Endothelial cell of umbilical vein (primary cell): ENCODE results near the gene KCNMA1. TPM values are rescaled to one million over a fixed set of nuclear protein-coding genes. Genes with fewer than 3 reads are reported as not detected.

Source experiments
- BruUV-seq: library from RNA; stranded (reverse); fragments of 400-500 nt; replicated peaks from 2 replicates; lab custom pipeline; 2021; lab: Mats Ljungman, UMichigan
- CTCF ChIA-PET: fragments of 300-600, 350-600 bp; sonication (Branson Sonifier 250); formaldehyde crosslinking; loops from one replicate; lab custom pipeline; 2021; ENCODE audit warnings: antibody characterized with exemption, inconsistent platforms; lab: Charles Lee
- POLR2A ChIA-PET: fragments of 300-600, 350-600 bp; sonication (Branson Sonifier 250); formaldehyde crosslinking; loops from one replicate; lab custom pipeline; 2021; ENCODE audit warnings: antibody characterized with exemption, inconsistent platforms; lab: Charles Lee
- DNase-seq: peaks from one replicate; pipeline ENCODE4 v3.0.0-alpha.2; 2011; ENCODE audit warnings: low read depth, low spot score
- FAIRE-seq: peaks from 2 replicates; lab custom pipeline; 2011; peaks lifted over from hg19 to GRCh38; lab: Jason Lieb, UNC
- H2AFZ ChIP-seq: 2 replicates; pipeline ENCODE4 v1.6.0; 2012; ENCODE audit warnings: low read depth, low read length, control low read depth, inconsistent platforms
- H3K27ac ChIP-seq: 2 replicates; pipeline ENCODE4 v1.5.1; 2011; ENCODE audit warnings: low read depth, mild to moderate bottlenecking, control low read depth, low read length, moderate library complexity; ENCODE audit not compliant: insufficient read depth
- H3K27me3 ChIP-seq, 2 experiments: 2 replicates each; pipeline versions ENCODE4 v1.6.0 to v1.6.1; 2011; ENCODE audit warnings: low read length in 2 of 2, mixed read lengths in 1 of 2; ENCODE audit not compliant: control insufficient read depth in 2 of 2, insufficient read depth in 2 of 2
- H3K36me3 ChIP-seq, 2 experiments: 2 replicates in 1 of 2; 3 replicates in 1 of 2; pipeline ENCODE4 v1.5.1; 2011; ENCODE audit warnings: low read length in 2 of 2, mild to moderate bottlenecking in 1 of 2, moderate library complexity in 1 of 2; ENCODE audit not compliant: control insufficient read depth in 2 of 2, insufficient read depth in 2 of 2; ENCODE audit errors: extremely low read depth in 1 of 2
- H3K4me1 ChIP-seq: 3 replicates; pipeline ENCODE4 v1.5.1; 2011; ENCODE audit warnings: mild to moderate bottlenecking, low read length; ENCODE audit not compliant: control insufficient read depth, insufficient read depth; ENCODE audit errors: extremely low read depth
- H3K4me2 ChIP-seq: 2 replicates; pipeline ENCODE4 v1.6.1; 2011; ENCODE audit warnings: low read length, control low read depth, mixed read lengths; ENCODE audit not compliant: insufficient read depth
- H3K4me3 ChIP-seq, 3 experiments: fragments of 200-600 bp in 1 of 3; sonication (generic), shearing (Covaris generic) in 1 of 3; replicated peaks in 1 of 3; 2 replicates each; pipeline ENCODE4 v1.5.1; 2011 to 2016; ENCODE audit warnings: control low read depth in 3 of 3, low read length in 3 of 3, mild to moderate bottlenecking in 2 of 3, inconsistent platforms in 1 of 3, low read depth in 1 of 3, moderate library complexity in 1 of 3; ENCODE audit not compliant: insufficient read depth in 1 of 3
- H3K79me2 ChIP-seq: 2 replicates; pipeline ENCODE4 v1.6.0; 2012; ENCODE audit warnings: low read length, inconsistent platforms; ENCODE audit not compliant: control insufficient read depth, insufficient read depth
- H3K9ac ChIP-seq: replicated peaks from 2 replicates; pipeline ENCODE3; 2011; ENCODE audit warnings: low read length, control low read depth; ENCODE audit not compliant: insufficient read depth; ENCODE audit errors: extremely low read depth
- H3K9me1 ChIP-seq: replicated peaks from 3 replicates; pipeline ENCODE4 v1.6.0; 2011; ENCODE audit warnings: mild to moderate bottlenecking, low read length; ENCODE audit not compliant: control insufficient read depth, insufficient read depth; ENCODE audit errors: extremely low read depth
- H3K9me3 ChIP-seq: replicated peaks from 2 replicates; pipeline ENCODE4 v1.5.1; 2012; ENCODE audit warnings: low read length, inconsistent platforms; ENCODE audit not compliant: control insufficient read depth, insufficient read depth
- H4K20me1 ChIP-seq: replicated peaks from 2 replicates; pipeline ENCODE3; 2011; ENCODE audit warnings: mild to moderate bottlenecking, low read length; ENCODE audit not compliant: control insufficient read depth, insufficient read depth; ENCODE audit errors: extremely low read depth
- CTCF ChIP-seq, 2 donors: IDR thresholded peaks; 1 replicate in 1 of 2; 2 replicates in 1 of 2; pipeline ENCODE4 v1.5.1; 2011; ENCODE audit warnings: low read length in 2 of 2, mild to moderate bottlenecking in 2 of 2, moderate library complexity in 2 of 2, control low read depth in 1 of 2, inconsistent platforms in 1 of 2, low read depth in 1 of 2; ENCODE audit not compliant: insufficient read depth in 1 of 2; ENCODE audit errors: extremely low read depth in 1 of 2
- EZH2 ChIP-seq: IDR thresholded peaks from 2 replicates; pipeline ENCODE4 v1.6.1; 2012; ENCODE audit warnings: borderline replicate concordance, low read depth, mild to moderate bottlenecking, moderate library complexity, low read length, inconsistent platforms; ENCODE audit not compliant: severe bottlenecking
- FOS ChIP-seq: IDR thresholded peaks from 2 replicates; pipeline ENCODE4 v1.6.1; 2011; ENCODE audit warnings: mild to moderate bottlenecking, low read length, moderate library complexity, borderline replicate concordance; ENCODE audit not compliant: insufficient read depth
- GATA2 ChIP-seq: IDR thresholded peaks from 2 replicates; pipeline ENCODE4 v1.7.0; 2011; ENCODE audit warnings: low read depth, mild to moderate bottlenecking, moderate library complexity, mixed read lengths, low read length; ENCODE audit not compliant: insufficient read length, insufficient read depth
- JUN ChIP-seq: IDR thresholded peaks from 2 replicates; pipeline ENCODE4 v1.6.1; 2011; ENCODE audit warnings: borderline replicate concordance, low read depth; ENCODE audit not compliant: insufficient read length, insufficient read depth
- MYC ChIP-seq: IDR thresholded peaks from one replicate; pipeline ENCODE4 v1.6.1; 2011; ENCODE audit warnings: mild to moderate bottlenecking, low read depth, low read length
- POLR2A ChIP-seq: IDR thresholded peaks from 2 replicates; pipeline ENCODE4 v1.6.1; 2012; ENCODE audit warnings: low read depth, mild to moderate bottlenecking, control low read depth, low read length
- POLR2AphosphoS5 ChIP-seq: IDR thresholded peaks from 2 replicates; pipeline ENCODE4 v1.6.1; 2012; ENCODE audit warnings: low read depth, mild to moderate bottlenecking, control low read depth, low read length, moderate library complexity; ENCODE audit not compliant: insufficient read depth
- dilution Hi-C: fragments of 300-500 bp; cut with MboI; formaldehyde crosslinking; loops from one replicate; pipeline ENCODE4 v1.15.0; 2019; ENCODE audit warnings: low sequenced_read_pairs; ENCODE audit not compliant: extremely low pct_ligation_motif_present
- intact Hi-C: fragments of 100-400 bp; cut with micrococcal nuclease; formaldehyde crosslinking; loops from one replicate; pipeline ENCODE4 v1.10.0; 2022
- polyA plus RNA-seq, 4 experiments: library from polyadenylated mRNA; depleted of rRNA in 3 of 4; stranded (reverse) in 3 of 4; unstranded in 1 of 4; fragments of >200 nt; gene quantifications; 2 replicates each; pipeline versions ENCODE4 v1.2.1 to v1.2.3, GENCODE V29; 2011 to 2012; ENCODE audit warnings: missing spikeins in 1 of 4
- total RNA-seq: library from RNA; stranded (reverse); gene quantifications from 2 replicates; pipeline ENCODE4 v1.2.3, GENCODE V29; 2021
- TF ChIP-seq, protein P1 (sequence below): IDR thresholded peaks from 2 replicates; pipeline ENCODE4 v1.6.1; 2011; ENCODE audit not compliant: insufficient read depth, insufficient read length

KCNMA1 gene
- total and polyA plus RNA-seq, 2 donors (not counting 3 experiments of a cell fraction or from before 2014, with no cell fraction given) = 0.10 to 0.82 TPM

GRCh38 chr10:76920581-76920980 is 717.0 kb downstream of the KCNMA1 start:
- H4K20me1 ChIP-seq = no peaks in the 10 kb centered on the region
- H3K4me2 ChIP-seq = no peak overlapping the region
- intact Hi-C loops (no loop called here), dilution Hi-C loops (no loop called here)
- POLR2A ChIA-PET = no interaction called here
- no peak overlapping the region for H3K4me3 ChIP-seq
- TF ChIP-seq, protein P1, sequence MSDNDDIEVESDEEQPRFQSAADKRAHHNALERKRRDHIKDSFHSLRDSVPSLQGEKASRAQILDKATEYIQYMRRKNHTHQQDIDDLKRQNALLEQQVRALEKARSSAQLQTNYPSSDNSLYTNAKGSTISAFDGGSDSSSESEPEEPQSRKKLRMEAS = no peak
- no peak for TF ChIP-seq EZH2
- H2AFZ ChIP-seq = no peak overlapping the region
- H3K36me3 ChIP-seq = no peaks in the 10 kb centered on the region
- no peaks in the 10 kb centered on the region for H3K9me3 ChIP-seq
- H3K27ac ChIP-seq = no peak overlapping the region
- DNase-seq (no peak), FAIRE-seq (no peak)
- BruUV-seq = no TSS peak
- no peaks in the 10 kb centered on the region for H3K9me1 ChIP-seq
- CTCF ChIA-PET = no interaction called here
- no peaks in the 10 kb centered on the region for H3K79me2 ChIP-seq
- no peaks in the 10 kb centered on the region for H3K4me1 ChIP-seq
- H3K9ac ChIP-seq = no peak overlapping the region
- no peaks in the 10 kb centered on the region for H3K27me3 ChIP-seq

GRCh38 chr10:76918106-76918505 is 719.5 kb downstream of the KCNMA1 start:
- DNase-seq (no peak), FAIRE-seq (no peak)
- H3K27ac ChIP-seq = no peak overlapping the region
- H3K9me3 ChIP-seq = no peaks in the 10 kb centered on the region
- no TSS peak for BruUV-seq
- H3K4me1 ChIP-seq = no peaks in the 10 kb centered on the region
- H3K4me3 ChIP-seq = no peak overlapping the region
- no peaks in the 10 kb centered on the region for H3K27me3 ChIP-seq
- no peak overlapping the region for H3K4me2 ChIP-seq
- ChIA-PET CTCF (no interaction called here), POLR2A (no interaction called here)
- no peak overlapping the region for H2AFZ ChIP-seq
- no peaks in the 10 kb centered on the region for H3K79me2 ChIP-seq
- no peak for TF ChIP-seq EZH2
- no peak for TF ChIP-seq GATA2
- no peak for TF ChIP-seq POLR2A
- no peak for TF ChIP-seq POLR2AphosphoS5
- TF ChIP-seq FOS = no peak
- TF ChIP-seq, protein P1 = no peak
- no peak for TF ChIP-seq CTCF (IDR thresholded peaks at IDR 0.05; ENCODE audit: extremely low read depth in 1 of 2, insufficient read depth in 1 of 2, low read depth in 1 of 2, low read length in 2 of 2)
- TF ChIP-seq JUN = no peak
- TF ChIP-seq MYC = no peak
- H3K36me3 ChIP-seq = no peaks in the 10 kb centered on the region
- dilution Hi-C loops = no loop called here
- no peaks in the 10 kb centered on the region for H4K20me1 ChIP-seq
- intact Hi-C loops = no loop called here
- no peaks in the 10 kb centered on the region for H3K9me1 ChIP-seq
- no peak overlapping the region for H3K9ac ChIP-seq
